Measurements from ENCODE around the gene ACTL8.

Gene ACTL8

DNA sequence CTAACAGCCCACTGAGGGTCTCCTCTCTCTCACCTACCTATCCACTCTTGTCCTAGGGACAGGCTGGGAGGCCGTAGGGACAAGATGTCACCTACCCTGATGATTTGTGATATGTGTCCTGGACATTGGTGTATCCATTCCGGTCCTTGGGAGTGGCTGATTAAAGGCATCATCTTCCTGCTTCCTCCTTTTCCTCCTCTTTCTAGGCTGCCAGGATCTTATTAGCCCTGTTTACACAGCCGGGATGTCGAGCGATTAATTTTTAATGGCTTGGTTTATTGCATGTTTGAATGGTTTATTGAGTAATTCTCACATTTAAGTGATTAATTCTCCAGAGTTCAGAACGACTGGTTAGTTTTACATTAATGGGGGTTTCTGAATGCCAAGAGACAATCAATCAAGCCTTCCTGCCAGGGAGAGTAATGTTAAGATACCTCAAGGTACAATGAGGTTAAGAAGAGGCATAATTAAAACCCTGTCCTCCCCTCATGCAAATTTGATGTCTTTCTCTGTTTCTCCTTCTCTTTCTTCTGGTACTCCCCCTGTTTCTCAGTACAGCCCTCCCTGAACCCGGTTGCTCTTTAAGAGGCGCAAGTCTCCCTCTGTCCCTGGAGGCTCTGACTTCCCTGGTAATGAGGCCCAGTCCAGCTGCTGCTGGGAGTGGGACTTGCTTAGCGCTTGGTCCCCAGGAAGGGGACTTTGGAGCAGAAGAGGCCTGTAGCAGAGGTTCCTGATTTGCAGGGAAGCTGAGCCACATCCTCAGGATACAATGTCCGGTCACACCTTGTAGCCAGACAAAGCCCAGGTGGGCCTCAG, 50.9 kb downstream of the ACTL8 start:
- DNase-seq (ENCODE audit: low read depth) = no peak

DNA sequence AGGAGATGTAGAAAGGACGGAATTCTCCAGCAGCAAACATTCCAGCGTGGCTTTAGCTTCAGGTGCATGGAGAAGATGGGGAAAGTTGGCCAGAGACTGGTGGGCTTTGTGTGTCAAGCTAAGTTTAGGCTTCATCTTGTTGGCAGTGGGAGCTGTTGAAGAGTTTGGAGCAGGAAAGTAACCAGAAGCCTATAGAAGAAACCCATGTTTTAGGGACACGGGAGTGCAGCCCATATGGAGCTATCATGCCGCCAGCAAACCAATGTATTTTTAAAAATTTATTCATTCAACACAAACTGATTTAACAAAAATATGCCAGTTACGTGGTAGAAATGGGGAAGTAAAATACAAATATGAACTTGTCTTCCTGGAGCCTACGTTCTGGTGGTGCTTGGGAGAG, 53.7 kb downstream of the ACTL8 start:
- DNase-seq (ENCODE audit: low read depth) = no peak

DNA sequence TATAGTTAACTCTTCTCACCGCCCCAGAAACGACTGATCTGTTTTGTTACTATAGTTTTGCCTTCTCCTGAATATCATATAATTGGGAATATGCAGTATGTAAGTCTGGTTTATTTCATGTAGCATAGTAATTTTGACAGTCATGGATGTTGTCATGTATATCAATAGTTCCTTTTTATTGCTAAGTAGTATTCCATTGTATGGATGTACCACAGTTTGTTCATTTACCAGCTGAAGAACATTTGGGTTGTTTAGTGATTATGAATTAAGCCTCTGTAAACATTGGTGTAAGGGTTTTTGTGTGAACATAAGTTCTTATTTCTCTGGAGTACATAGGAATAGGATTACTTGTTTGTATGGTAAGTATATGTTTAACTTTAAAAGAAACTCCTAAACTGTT, 55.5 kb downstream of the ACTL8 start:
- no peak for DNase-seq (ENCODE audit: low read depth)

DNA sequence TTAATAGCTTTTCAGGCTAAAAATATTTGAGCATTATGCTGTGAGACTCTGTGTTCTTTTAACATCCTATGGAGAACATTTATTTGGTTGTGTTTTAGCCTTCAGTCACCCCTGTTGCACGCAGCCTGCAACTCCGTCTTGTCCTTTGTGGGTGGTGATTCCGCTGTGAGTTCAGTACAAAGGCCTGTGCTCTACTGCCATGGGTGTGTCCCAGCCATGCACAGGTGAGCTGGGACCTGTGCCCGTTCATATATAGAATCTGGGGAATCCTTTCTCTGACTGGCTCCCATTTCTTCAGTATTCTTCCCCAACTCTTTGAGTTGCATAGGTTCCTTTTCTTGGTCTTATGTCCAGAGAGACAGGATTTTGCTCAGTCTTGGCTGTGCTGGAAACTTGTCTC, 61.4 kb downstream of the ACTL8 start:
- DNase-seq (ENCODE audit: low read depth) = no peak

DNA sequence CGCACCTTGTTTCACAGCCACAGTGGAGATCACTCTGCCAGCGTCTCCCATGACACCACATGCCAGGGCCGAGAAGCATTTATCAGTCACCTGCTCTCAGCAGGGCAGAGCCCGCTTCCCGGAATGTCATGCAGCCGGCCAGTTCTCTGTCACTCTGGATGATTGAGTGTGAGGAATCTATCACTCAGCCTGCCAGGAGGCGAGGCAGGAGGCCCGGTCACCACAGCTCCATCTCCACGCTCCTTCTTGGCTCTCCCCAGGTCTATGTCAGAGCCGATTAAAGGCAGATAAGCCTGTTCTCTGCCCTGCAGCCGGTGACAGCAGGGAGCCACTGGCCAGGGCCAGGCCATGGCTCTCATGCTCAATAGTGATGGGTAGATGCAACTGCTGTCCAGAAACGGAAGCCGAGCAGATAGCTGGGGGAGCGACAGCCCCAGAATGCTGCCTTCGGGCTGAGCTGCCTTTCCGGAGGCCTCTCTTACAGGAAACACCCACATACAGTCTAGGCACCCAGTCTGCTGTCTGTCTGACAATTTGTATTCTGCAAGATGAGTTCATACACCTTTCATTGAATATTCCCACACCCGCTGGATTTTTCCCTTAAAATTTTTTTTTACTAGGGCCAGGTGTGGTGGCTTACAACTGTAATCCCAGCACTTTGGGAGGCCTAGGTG, 64.1 kb downstream of the ACTL8 start:
- no peak for DNase-seq (ENCODE audit: low read depth)

DNA sequence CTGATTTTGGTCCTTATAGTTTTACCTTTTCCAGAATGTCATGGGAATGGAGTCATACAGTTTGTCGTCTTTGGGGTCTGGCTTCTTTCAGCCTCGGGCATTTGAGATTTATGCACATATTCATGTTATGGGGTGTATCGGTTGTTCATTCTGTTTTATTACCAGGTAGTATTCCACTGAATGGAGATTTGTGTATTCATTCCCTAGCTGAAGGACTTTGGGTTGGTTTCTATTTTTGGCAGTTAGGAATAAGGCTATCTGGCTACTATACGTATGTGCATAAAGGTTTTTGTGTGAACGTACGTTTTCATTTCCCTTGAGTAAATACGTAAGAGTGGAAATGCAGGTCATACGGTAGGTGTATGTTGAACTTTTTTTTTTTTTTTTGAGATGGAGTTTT, 65.1 kb downstream of the ACTL8 start:
- DNase-seq (ENCODE audit: low read depth) = no peak

DNA sequence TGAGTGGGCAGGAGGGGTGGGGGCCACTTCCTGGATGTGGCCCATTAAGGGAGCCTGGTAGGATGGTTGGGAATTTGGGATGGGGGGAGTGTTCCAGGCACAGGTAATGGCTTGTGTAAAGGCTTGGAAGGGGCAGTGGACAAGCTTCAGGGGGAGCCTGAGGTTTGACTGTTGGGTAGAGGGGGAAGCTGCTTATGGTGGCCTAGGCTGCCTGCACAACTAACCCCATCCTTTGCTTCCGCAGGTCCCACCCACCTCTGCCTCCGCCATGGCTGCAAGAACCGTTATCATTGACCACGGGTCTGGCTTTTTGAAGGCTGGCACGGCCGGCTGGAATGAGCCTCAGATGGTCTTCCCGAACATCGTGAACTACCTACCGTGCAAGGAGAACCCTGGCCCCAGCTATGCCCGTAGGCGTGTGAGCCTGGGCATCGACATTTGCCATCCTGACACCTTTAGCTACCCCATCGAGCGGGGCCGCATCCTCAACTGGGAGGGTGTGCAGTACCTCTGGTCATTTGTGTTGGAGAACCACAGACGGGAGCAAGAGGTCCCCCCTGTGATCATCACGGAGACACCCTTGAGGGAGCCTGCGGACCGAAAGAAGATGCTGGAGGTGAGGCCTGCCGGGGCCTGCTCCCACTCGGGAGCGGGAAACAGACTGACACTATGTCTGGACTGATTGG, 67.8 kb downstream of the ACTL8 start:
- DNase-seq (ENCODE audit: low read depth) = no peak

DNA sequence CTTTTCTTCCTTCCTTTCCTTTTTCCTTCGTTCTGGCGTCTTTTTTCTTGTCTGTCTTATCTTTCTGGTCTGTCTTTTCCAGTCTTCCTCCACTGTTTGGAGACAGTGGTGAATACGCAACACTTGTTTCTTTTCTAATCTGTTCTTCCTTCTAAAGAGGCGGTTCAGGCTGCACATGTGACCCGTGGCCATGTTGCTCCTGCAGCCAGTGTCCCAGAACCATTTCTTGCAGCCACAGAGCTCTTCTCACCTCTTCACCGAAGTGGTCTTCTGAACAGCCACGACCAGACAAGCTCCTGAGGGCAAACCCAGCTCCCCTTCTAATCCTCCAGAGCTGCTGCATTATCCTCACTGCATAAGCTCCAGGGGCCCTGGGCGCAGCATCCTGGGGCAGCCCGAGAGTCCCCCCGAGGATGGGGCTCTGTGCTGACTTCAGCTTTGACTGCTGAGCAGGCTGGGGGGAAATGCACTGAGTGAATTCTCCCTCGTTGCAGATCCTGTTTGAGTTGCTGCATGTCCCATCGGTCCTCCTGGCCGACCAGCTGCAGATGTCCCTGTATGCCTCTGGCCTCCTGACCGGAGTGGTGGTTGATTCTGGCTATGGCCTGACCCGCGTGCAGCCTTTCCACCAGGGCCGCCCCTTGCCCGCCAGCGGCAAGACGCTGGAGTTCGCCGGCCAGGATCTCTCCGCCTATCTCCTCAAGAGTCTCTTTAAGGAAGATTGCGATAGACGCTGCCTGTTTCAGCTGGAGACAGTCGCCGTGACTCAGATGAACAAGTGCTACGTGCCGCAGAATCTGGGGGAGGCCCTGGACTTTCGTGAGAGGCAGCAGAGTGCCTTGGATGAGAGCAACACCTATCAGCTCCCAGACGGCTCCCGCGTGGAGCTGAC, 70.4 kb downstream of the ACTL8 start:
- no peak for DNase-seq (ENCODE audit: low read depth)

DNA sequence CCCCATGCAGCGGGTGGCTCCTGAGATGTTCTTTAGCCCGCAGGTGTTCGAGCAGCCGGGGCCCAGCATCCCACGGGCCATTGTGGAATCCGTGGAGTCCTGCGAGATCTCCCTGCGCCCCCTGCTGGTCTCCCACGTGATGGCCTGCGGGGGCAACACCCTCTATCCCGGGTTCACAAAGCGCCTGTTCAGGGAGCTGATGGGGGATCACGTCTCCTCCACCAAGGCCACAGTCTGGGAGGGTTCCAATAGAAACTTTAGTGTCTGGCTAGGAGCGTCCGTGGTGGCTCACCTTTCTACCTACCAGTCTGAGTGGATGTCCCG, 71.0 kb downstream of the ACTL8 start:
- no peak for DNase-seq (ENCODE audit: low read depth)

DNA sequence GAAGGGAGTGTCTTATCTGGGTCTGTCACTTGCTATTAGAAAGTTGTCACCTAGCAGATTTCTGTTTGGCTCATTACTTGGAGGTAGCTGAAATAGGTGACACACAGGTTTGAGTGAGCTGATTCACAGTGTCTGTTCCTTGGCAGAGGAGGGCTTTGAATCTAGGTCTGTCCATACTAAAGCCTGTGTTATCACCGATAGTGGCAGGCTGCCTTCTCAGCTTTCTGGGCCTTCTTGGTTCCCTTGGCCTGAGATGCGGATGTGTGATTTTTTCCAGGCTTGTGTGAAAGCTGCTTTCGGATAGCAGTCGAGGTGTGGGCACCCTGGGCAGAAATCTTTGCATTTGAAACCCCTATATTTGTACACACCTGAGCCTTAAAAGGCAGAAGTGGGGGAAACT, 73.9 kb downstream of the ACTL8 start:
- no peak for DNase-seq (ENCODE audit: low read depth)

DNA sequence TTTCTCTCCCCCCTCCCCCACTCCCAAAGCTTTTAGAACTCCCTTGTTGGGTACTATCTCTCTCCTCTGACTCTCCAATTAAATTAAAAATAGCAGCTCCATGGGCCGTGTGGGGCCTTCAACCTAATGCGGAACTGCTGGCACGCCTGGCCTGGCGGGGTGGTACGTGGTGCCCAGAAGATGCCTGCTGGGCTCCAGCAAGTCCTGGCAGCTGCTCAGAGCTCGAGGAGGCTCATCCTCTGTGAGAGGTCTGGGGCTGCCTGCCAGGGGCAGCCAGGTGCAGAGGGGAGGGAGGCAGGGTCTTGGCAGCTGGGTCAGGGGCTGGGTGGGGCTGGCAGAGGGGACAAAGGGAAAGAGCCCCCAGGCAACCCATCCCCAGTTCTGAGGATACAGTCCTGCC, 74.4 kb downstream of the ACTL8 start:
- no peak for DNase-seq (ENCODE audit: low read depth)

DNA sequence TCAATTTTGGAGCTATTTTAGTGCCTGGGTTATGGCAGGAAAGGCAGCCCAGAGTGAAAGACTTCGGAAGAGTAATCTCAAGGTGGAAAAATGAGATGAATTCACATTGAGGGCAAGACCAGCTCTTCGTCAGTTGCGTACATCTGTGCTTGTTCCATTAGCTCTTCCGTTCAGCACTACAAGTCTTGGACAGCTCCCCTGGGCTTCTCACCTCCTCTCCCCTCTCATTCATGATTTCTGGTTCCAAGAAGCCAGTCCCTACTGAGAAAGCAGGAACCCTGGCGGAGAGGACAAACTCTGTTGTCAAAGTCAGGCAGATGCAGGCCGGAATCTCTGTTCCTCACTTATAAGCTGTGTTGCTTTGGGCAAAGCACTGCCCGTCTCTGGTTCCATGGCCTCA, 76.5 kb downstream of the ACTL8 start:
- DNase-seq (ENCODE audit: low read depth) = no peak

DNA sequence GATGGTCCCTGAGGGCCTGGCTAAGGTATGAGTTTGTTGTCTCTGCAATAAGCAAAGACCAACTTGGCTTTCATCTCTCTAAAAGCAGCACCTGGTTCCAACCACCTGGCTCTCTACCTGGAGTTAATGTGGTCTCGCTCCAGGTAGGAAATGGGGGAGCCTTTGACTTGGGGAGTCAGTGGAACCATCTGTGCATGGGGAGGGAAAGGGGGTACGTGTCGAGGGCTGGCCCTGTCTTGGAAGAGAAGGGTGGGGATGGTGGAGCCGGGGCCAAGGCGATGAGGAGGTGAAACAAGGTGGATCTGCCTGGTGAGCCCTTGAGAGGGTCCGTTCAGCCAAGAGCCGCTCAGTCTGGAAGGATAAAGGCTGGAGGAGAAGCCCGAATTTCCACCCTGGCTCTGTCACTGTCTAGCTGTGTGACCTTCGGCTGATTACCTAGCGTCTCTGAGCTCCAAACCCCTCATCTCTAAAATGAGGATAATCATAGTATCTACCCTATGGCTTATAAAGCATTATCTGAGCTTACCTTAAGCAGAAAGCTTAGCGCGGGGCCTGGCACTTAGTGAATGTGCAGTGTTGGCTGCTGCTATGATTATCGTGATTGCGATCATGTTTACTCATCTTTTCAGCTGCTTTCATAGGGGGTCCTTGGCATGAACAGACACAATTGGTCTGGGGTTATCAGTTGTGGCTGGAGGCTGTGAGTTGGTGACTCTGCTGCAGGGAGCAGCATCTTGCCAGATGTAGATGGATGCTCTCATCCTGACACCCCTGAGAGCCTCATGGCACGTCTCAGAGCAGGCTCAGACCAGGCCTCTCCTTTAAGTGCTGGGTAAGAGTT, 78.7 kb downstream of the ACTL8 start:
- no peak for DNase-seq (ENCODE audit: low read depth)

DNA sequence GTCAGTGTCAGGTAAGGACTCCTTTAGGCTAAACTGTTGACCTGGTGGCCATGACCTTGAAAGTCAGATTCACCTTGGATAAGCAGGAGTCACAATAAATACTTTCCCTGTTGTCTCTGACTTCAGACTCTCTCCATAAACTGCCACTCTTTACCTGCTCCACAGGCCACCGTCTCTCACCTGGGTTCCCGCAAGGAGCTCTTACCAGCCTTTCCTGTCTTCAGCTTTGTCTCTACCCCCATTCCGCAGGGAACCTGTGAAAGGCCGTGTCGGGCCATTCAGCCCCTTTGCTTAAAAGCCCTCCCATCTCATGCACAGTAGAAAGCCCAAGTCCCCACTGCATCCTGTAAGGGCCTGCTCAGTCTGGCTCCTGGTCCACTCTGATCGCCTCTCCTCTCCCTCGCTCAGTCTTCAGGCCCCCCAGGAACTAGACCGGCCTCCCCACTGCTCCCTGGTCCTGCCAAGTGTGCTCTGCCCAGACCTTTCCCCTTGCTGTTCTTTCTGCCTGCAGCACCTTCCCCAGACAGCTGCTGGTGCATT, 79.5 kb downstream of the ACTL8 start:
- DNase-seq (ENCODE audit: low read depth) = no peak

DNA sequence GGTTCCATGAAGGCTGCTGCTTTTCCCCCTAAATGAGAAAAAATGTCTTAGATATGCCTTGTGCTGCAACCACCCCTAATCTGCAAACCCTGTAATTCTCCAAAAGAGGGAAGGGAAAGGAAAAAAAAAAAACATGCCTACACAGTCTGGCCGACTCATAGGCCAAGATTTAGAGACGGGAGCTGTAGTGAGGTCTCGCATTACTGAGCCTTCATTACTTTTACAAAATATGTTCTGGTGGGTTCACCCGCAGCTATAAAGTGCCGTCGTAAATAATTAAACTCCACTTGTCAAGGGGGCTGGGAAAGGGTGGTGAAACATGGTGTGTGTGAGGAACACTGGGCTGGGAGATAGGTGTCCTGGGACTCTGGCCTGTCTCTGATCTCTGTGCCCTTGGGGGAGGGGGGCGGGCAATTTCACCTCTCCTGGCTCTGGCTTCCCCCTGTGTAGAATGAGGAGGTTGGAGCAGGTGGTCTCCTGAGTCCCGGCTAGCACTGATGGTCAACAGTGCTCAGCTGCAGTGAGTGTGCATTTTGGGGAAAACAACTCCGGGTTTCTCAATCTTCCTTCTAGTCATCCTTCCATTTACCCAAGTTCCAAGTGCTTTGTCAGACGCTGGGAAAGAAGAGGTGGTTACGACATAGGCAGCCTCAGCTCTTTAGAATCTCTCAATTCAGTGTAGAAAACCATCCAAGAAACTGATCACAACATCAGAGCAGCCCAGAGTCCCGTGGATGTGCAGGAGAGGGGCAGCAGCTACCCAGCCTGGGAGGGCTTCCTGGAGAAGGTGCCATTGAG, 82.3 kb downstream of the ACTL8 start:
- DNase-seq (ENCODE audit: low read depth) = no peak

DNA sequence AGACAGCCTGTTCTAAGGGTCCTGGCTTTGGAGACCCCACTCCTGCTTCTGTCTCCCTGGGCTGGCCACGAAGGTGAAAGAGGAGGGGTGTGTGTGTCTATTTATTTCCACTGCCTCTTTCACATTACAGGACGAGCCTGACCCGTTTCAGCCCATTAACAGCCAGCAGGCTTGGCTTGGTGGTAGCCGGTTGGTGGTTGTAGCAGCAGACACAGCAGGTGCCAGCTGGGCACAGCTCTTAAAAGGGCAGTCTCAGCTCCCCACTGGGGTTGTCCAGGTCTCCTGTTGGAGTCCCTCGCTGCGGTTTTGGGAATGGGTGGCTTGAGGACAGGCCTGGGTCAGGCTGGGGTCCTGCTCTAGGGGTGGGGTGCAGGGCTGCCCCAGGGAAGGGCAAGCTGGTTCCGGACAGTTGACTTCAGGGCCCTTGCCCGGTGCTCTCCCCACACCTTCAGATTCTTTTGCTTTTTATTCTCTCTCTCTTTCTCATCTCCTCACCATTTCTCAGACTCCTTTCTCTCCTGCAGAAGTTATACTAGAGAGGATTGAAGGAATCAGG, 84.6 kb downstream of the ACTL8 start:
- DNase-seq (ENCODE audit: low read depth) = no peak

DNA sequence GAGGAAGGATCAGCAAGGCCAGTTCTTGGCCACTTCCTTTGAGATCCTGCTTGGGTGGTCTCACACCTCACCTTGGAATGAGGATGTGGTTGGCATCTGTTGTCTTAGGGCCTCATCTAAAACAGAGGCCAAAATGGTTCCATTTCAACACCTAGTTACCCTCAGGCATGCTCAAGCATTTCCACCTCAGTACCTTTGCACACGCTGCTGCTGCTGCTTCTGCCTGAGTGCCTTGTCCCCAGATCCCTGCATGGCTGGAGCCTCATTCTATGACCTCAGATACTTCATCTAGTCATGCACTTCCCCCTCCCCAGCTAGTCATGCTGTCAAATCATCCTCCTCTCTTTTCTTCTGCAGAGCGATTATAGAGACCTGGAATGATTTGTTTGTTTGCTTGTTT, 86.8 kb downstream of the ACTL8 start:
- no peak for DNase-seq (ENCODE audit: low read depth)

DNA sequence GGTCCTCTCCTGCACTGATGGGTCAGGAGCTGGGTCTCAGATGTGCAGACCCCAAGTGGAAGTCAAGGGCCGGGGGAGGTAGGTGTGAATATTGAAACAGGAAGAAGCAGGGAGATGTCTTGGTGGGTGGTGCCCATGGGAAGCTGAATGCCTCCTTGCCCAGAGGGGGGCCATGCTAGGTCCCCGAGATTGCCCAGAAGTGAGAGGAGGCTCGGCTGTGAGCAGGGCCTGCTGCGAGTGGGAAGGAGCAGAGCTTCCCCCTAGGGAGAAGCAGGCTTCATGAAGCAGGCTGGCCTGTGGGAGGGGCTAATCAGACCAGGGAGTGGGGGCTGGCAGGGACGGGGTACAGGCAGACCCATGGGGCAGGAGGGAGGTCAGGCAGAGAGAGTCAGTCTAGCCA, 87.6 kb downstream of the ACTL8 start:
- no peak for DNase-seq (ENCODE audit: low read depth)

DNA sequence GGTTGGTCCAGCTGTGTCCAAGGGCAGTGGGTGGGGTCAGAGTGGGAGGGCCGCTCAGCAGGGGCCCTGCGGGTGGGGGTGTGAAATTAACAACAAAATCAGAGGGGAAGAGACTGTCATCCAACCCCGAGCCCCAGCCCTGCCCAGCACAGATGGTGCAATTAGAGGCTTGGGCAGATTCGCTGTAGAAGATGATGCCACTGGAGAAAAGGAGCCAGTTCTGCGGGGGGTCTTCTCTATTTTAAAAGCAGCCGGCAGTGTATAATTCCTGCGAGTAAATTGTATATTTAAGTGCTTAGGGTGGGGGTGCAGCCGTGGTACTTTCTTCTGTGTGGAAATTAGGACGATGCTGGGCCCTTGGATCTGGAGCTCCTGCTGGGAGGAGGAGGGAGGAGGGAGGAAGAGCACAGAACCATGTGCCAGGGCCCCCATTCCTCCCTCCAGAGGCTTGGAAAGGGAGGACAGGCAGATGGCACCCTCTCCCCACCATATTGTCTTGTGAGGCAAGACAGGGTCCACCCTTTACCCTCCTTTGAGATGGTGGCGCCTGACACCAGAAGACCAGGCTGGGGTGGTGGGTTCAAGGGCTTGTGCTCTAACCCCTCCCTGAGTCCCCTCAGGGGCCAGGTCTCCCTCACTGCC, 89.2 kb downstream of the ACTL8 start:
- no peak for DNase-seq (ENCODE audit: low read depth)

DNA sequence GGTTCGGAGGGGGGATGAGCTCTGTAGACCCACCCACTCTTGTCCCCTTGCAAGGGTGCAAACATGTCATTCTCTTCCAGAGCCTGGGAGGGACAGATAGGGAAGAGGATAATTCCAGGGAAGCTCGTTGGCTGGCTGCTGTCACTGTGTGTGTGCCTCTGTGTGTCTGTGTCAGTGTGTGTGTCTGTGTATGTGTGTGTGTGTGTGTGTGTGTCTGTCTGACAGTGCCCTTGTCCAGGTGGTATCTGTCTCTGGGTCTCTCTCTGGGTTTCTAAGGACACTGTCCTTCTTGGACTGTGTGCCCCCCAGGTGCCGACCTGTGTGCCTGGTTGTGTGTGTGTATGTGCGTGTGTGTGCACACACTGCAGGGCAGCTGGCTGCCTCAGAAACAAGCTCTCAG, 90.5 kb downstream of the ACTL8 start:
- DNase-seq (ENCODE audit: low read depth) = no peak

Data from stimulated activated CD8-positive, alpha-beta memory T cell treated with anti-CD3 and anti-CD28 coated beads, Interleukin-12 subunit alpha, Interleukin-12 subunit beta, amount 100 ng/mL, for 4 hours (primary cell).